HG03064 (cell line): Measurements from ENCODE around the gene MYO18A.
A peak's percentile ranks its signal among the peaks of the same experiment; 100 is the strongest.
"Not testable (repeated sequence)": the region's sequence is repeated elsewhere in the genome, so short reads cannot be mapped to it uniquely, and the experiment has no call there.

ENCODE experiments used
- ATAC-seq: cut with Tn5 transposase; IDR thresholded peaks from one replicate; pipeline ENCODE4 v1.9.1; 2021; ENCODE audit warnings: low read depth; ENCODE audit not compliant: unreplicated experiment

Gene MYO18A

GRCh38 chr17:29180034-29180787 is at the start of gene MYO18A:
Gene MYO18A (minus strand): TSS chr17:29180398. CDS start chr17:29166940, 13,458 bp downstream.
- ATAC-seq, result peak; percentile 63

GRCh38 chr17:29225396-29225795 is 45.2 kb upstream of the MYO18A start:
- no peak for ATAC-seq

GRCh38 chr17:29221338-29221737 is 41.1 kb upstream of the MYO18A start:
- ATAC-seq, result not testable (repeated sequence)

GRCh38 chr17:29219378-29220047 is 39.3 kb upstream of the MYO18A start:
- peak; percentile 71 for ATAC-seq

GRCh38 chr17:29216856-29217255 is 36.7 kb upstream of the MYO18A start:
- ATAC-seq, result no peak

- ATAC-seq, result no peak
Measured at GRCh38 chr17:29216181-29216580, 36.0 kb upstream of the MYO18A start.

- no peak for ATAC-seq
Measured at GRCh38 chr17:29215717-29216116, 35.5 kb upstream of the MYO18A start.

- no peak for ATAC-seq
Measured at GRCh38 chr17:29215174-29215573, 35.0 kb upstream of the MYO18A start.

GRCh38 chr17:29214215-29215146 is 34.3 kb upstream of the MYO18A start:
- ATAC-seq, result no peak

- no peak for ATAC-seq
Measured at GRCh38 chr17:29212681-29213121, 32.5 kb upstream of the MYO18A start.

- ATAC-seq, result no peak
Measured at GRCh38 chr17:29212094-29212631, 32.0 kb upstream of the MYO18A start.

GRCh38 chr17:29210879-29211278 is 30.7 kb upstream of the MYO18A start:
- ATAC-seq, result no peak

- no peak for ATAC-seq
Measured at GRCh38 chr17:29209073-29209472, 28.9 kb upstream of the MYO18A start.

- ATAC-seq, result no peak
Measured at GRCh38 chr17:29207975-29208374, 27.8 kb upstream of the MYO18A start.

GRCh38 chr17:29205047-29205446 is 24.8 kb upstream of the MYO18A start:
- no peak for ATAC-seq

GRCh38 chr17:29204068-29204804 is 24.0 kb upstream of the MYO18A start:
- ATAC-seq, result not testable (repeated sequence)

GRCh38 chr17:29197516-29198272 is 17.5 kb upstream of the MYO18A start:
- ATAC-seq, result no peak

- ATAC-seq, result no peak
Measured at GRCh38 chr17:29196769-29197515, 16.7 kb upstream of the MYO18A start.
